Fibroblast of lung (primary cell): Measurements from ENCODE around the gene MRPL21. TPM values are rescaled to one million over a fixed set of nuclear protein-coding genes. Genes with fewer than 3 reads are reported as not detected.

ENCODE experiments used
- DNase-seq, 2 donors: peaks; one replicate each; pipeline versions ENCODE4 v3.0.0 to v3.0.0-alpha.2; 2010; ENCODE audit warnings: low read depth in 2 of 2
- H2AFZ ChIP-seq: 2 replicates; pipeline ENCODE4 v1.5.1; 2012; ENCODE audit warnings: low read length, control low read depth, inconsistent platforms
- H3K27ac ChIP-seq: 2 replicates; pipeline ENCODE4 v1.5.1; 2011; ENCODE audit warnings: low read length, control low read depth; ENCODE audit not compliant: insufficient read depth
- H3K27me3 ChIP-seq: 2 replicates; pipeline ENCODE4 v1.5.1; 2011; ENCODE audit warnings: mild to moderate bottlenecking, low read length; ENCODE audit not compliant: control insufficient read depth, insufficient read depth
- H3K36me3 ChIP-seq: 2 replicates; pipeline ENCODE4 v1.5.1; 2011; ENCODE audit warnings: low read length; ENCODE audit not compliant: control insufficient read depth, insufficient read depth
- H3K4me1 ChIP-seq: 2 replicates; pipeline ENCODE4 v1.5.1; 2011; ENCODE audit warnings: low read length; ENCODE audit not compliant: control insufficient read depth, insufficient read depth; ENCODE audit errors: extremely low read depth
- H3K4me2 ChIP-seq: 2 replicates; pipeline ENCODE4 v1.5.1; 2011; ENCODE audit warnings: low read length, control low read depth; ENCODE audit not compliant: insufficient read depth; ENCODE audit errors: extremely low read depth
- H3K4me3 ChIP-seq, 4 experiments: fragments of 200-600 bp in 1 of 4; sonication (generic) in 1 of 4; replicated peaks in 1 of 4; 2 replicates each; pipeline ENCODE4 v1.5.1; 2011 to 2016; ENCODE audit warnings: low read length in 4 of 4, low read depth in 3 of 4, mild to moderate bottlenecking in 3 of 4, control low read depth in 2 of 4, inconsistent platforms in 1 of 4, mixed read lengths in 1 of 4; ENCODE audit not compliant: insufficient read depth in 1 of 4; ENCODE audit errors: control extremely low read depth in 1 of 4
- H3K79me2 ChIP-seq: 2 replicates; pipeline ENCODE4 v1.5.1; 2012; ENCODE audit warnings: mild to moderate bottlenecking, low read length, inconsistent platforms; ENCODE audit not compliant: control insufficient read depth, insufficient read depth
- H3K9ac ChIP-seq: 2 replicates; pipeline ENCODE4 v1.5.1; 2011; ENCODE audit warnings: mild to moderate bottlenecking, low read length, control low read depth; ENCODE audit not compliant: insufficient read depth
- H3K9me3 ChIP-seq: 2 replicates; pipeline ENCODE4 v1.5.1; 2012; ENCODE audit warnings: low read depth, low read length; ENCODE audit not compliant: control insufficient read depth, insufficient read depth
- H4K20me1 ChIP-seq: 2 replicates; pipeline ENCODE4 v1.5.1; 2011; ENCODE audit warnings: low read length; ENCODE audit not compliant: control insufficient read depth, insufficient read depth; ENCODE audit errors: extremely low read depth
- CTCF ChIP-seq, 2 donors: IDR thresholded peaks in 1 of 2; conservative IDR thresholded peaks in 1 of 2; 1 replicate in 1 of 2; 2 replicates in 1 of 2; pipeline ENCODE4 v1.5.1; 2011 to 2012; ENCODE audit warnings: low read length in 2 of 2, control low read depth in 1 of 2, inconsistent platforms in 1 of 2, low read depth in 1 of 2, mild to moderate bottlenecking in 1 of 2
- EZH2 ChIP-seq: IDR thresholded peaks from 2 replicates; pipeline ENCODE4 v1.5.1; 2012; ENCODE audit warnings: low read length, control low read depth, mild to moderate bottlenecking; ENCODE audit errors: missing control alignments
- polyA plus RNA-seq, 2 donors: library from polyadenylated mRNA; depleted of rRNA in 1 of 2; stranded (reverse) in 1 of 2; unstranded in 1 of 2; fragments of >200 nt; gene quantifications; 2 replicates each; pipeline ENCODE4 v1.2.1, GENCODE V29; 2011 to 2012; ENCODE audit warnings: missing spikeins in 1 of 2
- total RNA-seq: library from RNA; depleted of rRNA; stranded (reverse); fragments of >200 nt; gene quantifications from 2 replicates; pipeline ENCODE4 v1.2.1, GENCODE V29; 2014

Gene MRPL21
- total and polyA plus RNA-seq, 2 donors (not counting 1 experiment from before 2014, with no cell fraction given), result 31.6 to 59.9 TPM

- no peak overlapping the region for H3K4me2 ChIP-seq
- no peaks in the 10 kb centered on the region for H3K9me3 ChIP-seq
- no peak for TF ChIP-seq CTCF (conservative IDR thresholded peaks at IDR 0.05 in 1 of 2, IDR thresholded peaks at IDR 0.05 in 1 of 2; ENCODE audit: low read depth in 1 of 2, low read length in 2 of 2)
- no peak for TF ChIP-seq EZH2
- no peak for DNase-seq
- H3K9ac ChIP-seq, result no peak overlapping the region
- H4K20me1 ChIP-seq, result no peaks in the 10 kb centered on the region
- peaks cover 9% of the 10 kb centered on the region for H3K36me3 ChIP-seq
- H3K4me1 ChIP-seq, result peaks cover 3% of the 10 kb centered on the region
- no peak overlapping the region for H3K27ac ChIP-seq
- H3K27me3 ChIP-seq, result no peaks in the 10 kb centered on the region
- H3K4me3 ChIP-seq, result no peak overlapping the region
- no peak overlapping the region for H2AFZ ChIP-seq
- peaks cover 48% of the 10 kb centered on the region for H3K79me2 ChIP-seq
These were observed 2.7 kb downstream of the MRPL21 start for GRCh38 chr11:68900835-68901381.

GRCh38 chr11:68897441-68897840 lies 6.2 kb downstream of the MRPL21 start:
- Histone ChIP-seq H3K9me3 (no peaks in the 10 kb centered on the region), H3K27me3 (no peaks in the 10 kb centered on the region), H3K79me2 (peaks cover 19% of the 10 kb centered on the region), H4K20me1 (no peaks in the 10 kb centered on the region), H2AFZ (no peak overlapping the region), H3K36me3 (peaks cover 17% of the 10 kb centered on the region), H3K4me2 (no peak overlapping the region), H3K9ac (no peak overlapping the region), H3K4me3 (no peak overlapping the region), H3K4me1 (no peaks in the 10 kb centered on the region), H3K27ac (no peak overlapping the region)
- TF ChIP-seq CTCF (conservative IDR thresholded peaks at IDR 0.05 in 1 of 2, IDR thresholded peaks at IDR 0.05 in 1 of 2; ENCODE audit: low read depth in 1 of 2, low read length in 2 of 2) (no peak), EZH2 (no peak)
- no peak for DNase-seq

- no peak for DNase-seq
- Histone ChIP-seq H3K9me3 (no peaks in the 10 kb centered on the region), H4K20me1 (no peaks in the 10 kb centered on the region), H3K79me2 (peaks cover 8% of the 10 kb centered on the region), H3K27ac (no peak overlapping the region), H3K4me3 (no peak overlapping the region), H2AFZ (no peak overlapping the region), H3K27me3 (no peaks in the 10 kb centered on the region), H3K9ac (no peak overlapping the region), H3K36me3 (peaks cover 22% of the 10 kb centered on the region), H3K4me1 (peaks cover 5% of the 10 kb centered on the region), H3K4me2 (no peak overlapping the region)
- TF ChIP-seq EZH2 (no peak), CTCF (conservative IDR thresholded peaks at IDR 0.05 in 1 of 2, IDR thresholded peaks at IDR 0.05 in 1 of 2; ENCODE audit: low read depth in 1 of 2, low read length in 2 of 2) (no peak)
These were observed 7.3 kb downstream of the MRPL21 start for GRCh38 chr11:68896171-68896959.
